ENCODE data around the gene SFPQ. TPM values are rescaled to one million over a fixed set of nuclear protein-coding genes. Genes with fewer than 3 reads are reported as not detected.
"Not testable (repeated sequence)": the region's sequence is repeated elsewhere in the genome, so short reads cannot be mapped to it uniquely, and the experiment has no call there.

SFPQ gene
- total and polyA plus RNA-seq, 2 donors (not counting 1 experiment from before 2014, with no cell fraction given): 192 to 411 TPM

DNA sequence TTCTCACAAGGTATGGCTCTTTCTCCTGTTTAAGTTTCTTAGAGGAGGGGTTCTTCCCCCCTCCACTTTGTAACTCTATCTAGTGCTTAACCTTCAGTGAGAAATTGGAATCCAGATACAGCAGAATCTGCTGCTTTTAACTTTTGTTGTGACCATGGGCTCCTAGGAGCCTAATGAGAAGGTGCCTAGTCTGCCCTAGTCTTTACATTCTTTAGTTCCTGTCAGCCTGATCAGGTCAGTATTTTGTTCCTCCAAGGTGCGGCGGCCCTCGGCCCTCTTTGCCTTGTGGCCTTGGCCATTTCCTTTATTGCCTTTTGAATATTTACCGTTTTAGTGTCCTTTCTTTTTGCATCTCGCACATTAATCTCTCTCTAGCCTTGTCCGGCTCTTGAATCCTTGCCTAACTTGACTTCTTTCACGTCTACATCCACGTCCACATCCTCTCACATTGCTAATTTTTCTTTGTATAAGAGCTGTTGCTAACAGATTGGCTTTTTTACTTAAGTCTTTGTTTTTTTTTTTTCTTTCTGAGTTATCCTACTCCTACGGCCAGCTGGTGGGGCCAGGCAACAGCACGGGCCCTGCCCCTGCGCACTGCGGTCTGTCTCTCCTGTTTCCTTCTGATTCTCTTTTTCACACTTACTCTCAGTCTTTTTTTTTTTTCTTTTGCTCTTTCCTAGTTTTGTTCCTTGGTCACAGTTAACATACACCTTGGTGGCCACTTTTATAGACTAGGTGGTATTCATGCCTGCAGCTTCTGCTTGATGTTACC lies 49.0 kb downstream of the SFPQ start:
- H3K4me1 Mint-ChIP-seq: no peaks in the 10 kb centered on the region
- CTCF ChIA-PET: no interaction called here
- Histone ChIP-seq H3K4me3 (ENCODE audit: control extremely low read depth in 1 of 5, extremely low read depth in 1 of 5, insufficient read depth in 1 of 5, low read depth in 2 of 5, low read length in 4 of 5) (no peak overlapping the region), H3K27me3 (replicated peaks in 1 of 4; ENCODE audit: control extremely low read depth in 1 of 4, control insufficient read depth in 3 of 4, insufficient read depth in 4 of 4, low read length in 3 of 4) (no peaks in the 10 kb centered on the region), H3K9me3 (ENCODE audit: control extremely low read depth in 1 of 3, control insufficient read depth in 2 of 3, insufficient read depth in 1 of 3, low read length in 2 of 3) (no peaks in the 10 kb centered on the region), H4K20me1 (ENCODE audit: control insufficient read depth, insufficient read depth, low read length, poor library complexity, severe bottlenecking) (no peaks in the 10 kb centered on the region), H3K36me3 (replicated peaks in 1 of 2; ENCODE audit: control extremely low read depth in 1 of 2, control insufficient read depth in 1 of 2, extremely low read depth in 1 of 2, insufficient read depth in 2 of 2, low read length in 1 of 2) (no peaks in the 10 kb centered on the region), H3K27ac (ENCODE audit: low read length in 2 of 2) (no peak overlapping the region), H3K79me2 (ENCODE audit: control insufficient read depth, insufficient read depth, low read length) (no peaks in the 10 kb centered on the region), H3K9ac (ENCODE audit: low read length) (no peak overlapping the region), H2AFZ (ENCODE audit: insufficient read depth, low read depth, low read length, poor library complexity, severe bottlenecking) (no peak overlapping the region), H3K4me1 (ENCODE audit: control insufficient read depth in 2 of 2, insufficient read depth in 2 of 2, low read length in 2 of 2) (no peaks in the 10 kb centered on the region), H3K4me2 (replicated peaks; ENCODE audit: low read depth, low read length, poor library complexity, severe bottlenecking) (no peak overlapping the region)
- TF ChIP-seq, protein P1, sequence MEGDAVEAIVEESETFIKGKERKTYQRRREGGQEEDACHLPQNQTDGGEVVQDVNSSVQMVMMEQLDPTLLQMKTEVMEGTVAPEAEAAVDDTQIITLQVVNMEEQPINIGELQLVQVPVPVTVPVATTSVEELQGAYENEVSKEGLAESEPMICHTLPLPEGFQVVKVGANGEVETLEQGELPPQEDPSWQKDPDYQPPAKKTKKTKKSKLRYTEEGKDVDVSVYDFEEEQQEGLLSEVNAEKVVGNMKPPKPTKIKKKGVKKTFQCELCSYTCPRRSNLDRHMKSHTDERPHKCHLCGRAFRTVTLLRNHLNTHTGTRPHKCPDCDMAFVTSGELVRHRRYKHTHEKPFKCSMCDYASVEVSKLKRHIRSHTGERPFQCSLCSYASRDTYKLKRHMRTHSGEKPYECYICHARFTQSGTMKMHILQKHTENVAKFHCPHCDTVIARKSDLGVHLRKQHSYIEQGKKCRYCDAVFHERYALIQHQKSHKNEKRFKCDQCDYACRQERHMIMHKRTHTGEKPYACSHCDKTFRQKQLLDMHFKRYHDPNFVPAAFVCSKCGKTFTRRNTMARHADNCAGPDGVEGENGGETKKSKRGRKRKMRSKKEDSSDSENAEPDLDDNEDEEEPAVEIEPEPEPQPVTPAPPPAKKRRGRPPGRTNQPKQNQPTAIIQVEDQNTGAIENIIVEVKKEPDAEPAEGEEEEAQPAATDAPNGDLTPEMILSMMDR (IDR thresholded peaks at IDR 0.05): no peak
- no peak for TF ChIP-seq EZH2 (IDR thresholded peaks at IDR 0.05; ENCODE audit: borderline replicate concordance, insufficient read depth, low read depth, low read length, poor library complexity, severe bottlenecking)
- H3K27ac Mint-ChIP-seq: no peak overlapping the region
- 95% methylated on average over 6 of the region's 12 CpGs for WGBS (ENCODE audit: insufficient coverage)
- no peaks in the 10 kb centered on the region for H3K9me3 Mint-ChIP-seq (ENCODE audit: insufficient read depth)
- POLR2A ChIA-PET: no interaction called here
- intact Hi-C loops (cut with micrococcal nuclease): no loop called here
- no peak overlapping the region for H3K4me3 Mint-ChIP-seq
- peaks cover 14% of the 10 kb centered on the region for H3K27me3 Mint-ChIP-seq
- no peak for DNase-seq
- ATAC-seq (ENCODE audit: low read depth): no peak

DNA sequence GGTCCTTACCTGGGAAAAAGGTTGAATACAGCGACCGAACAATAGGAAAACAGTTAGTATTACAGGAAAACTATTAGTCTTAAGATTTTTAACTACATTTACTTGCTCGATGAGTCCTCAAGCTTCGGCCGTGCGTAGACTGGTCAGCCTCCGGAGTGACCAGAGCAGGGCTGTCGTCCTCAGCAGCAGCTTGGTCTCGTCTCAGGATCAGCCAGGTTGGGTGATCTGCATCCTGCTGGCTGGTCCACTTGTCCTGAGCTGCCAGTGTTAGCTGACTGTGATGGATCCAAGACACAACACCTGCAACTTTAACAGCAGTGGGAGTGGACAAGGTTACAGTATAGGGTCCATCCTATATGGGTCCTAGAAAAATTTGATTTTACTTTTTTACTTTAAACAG lies 50.2 kb downstream of the SFPQ start:
- H3K4me2 ChIP-seq (replicated peaks; ENCODE audit: low read depth, low read length, poor library complexity, severe bottlenecking); POLR2A ChIA-PET; H4K20me1 ChIP-seq (ENCODE audit: control insufficient read depth, insufficient read depth, low read length, poor library complexity, severe bottlenecking); H3K27me3 ChIP-seq (replicated peaks in 1 of 4; ENCODE audit: control extremely low read depth in 1 of 4, control insufficient read depth in 3 of 4, insufficient read depth in 4 of 4, low read length in 3 of 4); H3K27ac Mint-ChIP-seq; H3K9ac ChIP-seq (ENCODE audit: low read length); H3K4me1 ChIP-seq (ENCODE audit: control insufficient read depth in 2 of 2, insufficient read depth in 2 of 2, low read length in 2 of 2); ATAC-seq (ENCODE audit: low read depth); H3K4me1 Mint-ChIP-seq; H3K4me3 ChIP-seq (ENCODE audit: control extremely low read depth in 1 of 5, extremely low read depth in 1 of 5, insufficient read depth in 1 of 5, low read depth in 2 of 5, low read length in 4 of 5); H2AFZ ChIP-seq (ENCODE audit: insufficient read depth, low read depth, low read length, poor library complexity, severe bottlenecking); H3K36me3 ChIP-seq (replicated peaks in 1 of 2; ENCODE audit: control extremely low read depth in 1 of 2, control insufficient read depth in 1 of 2, extremely low read depth in 1 of 2, insufficient read depth in 2 of 2, low read length in 1 of 2); intact Hi-C loops (cut with micrococcal nuclease); H3K9me3 ChIP-seq (ENCODE audit: control extremely low read depth in 1 of 3, control insufficient read depth in 2 of 3, insufficient read depth in 1 of 3, low read length in 2 of 3); H3K79me2 ChIP-seq (ENCODE audit: control insufficient read depth, insufficient read depth, low read length); H3K9me3 Mint-ChIP-seq (ENCODE audit: insufficient read depth); H3K27ac ChIP-seq (ENCODE audit: low read length in 2 of 2); CTCF ChIA-PET; H3K4me3 Mint-ChIP-seq; DNase-seq: not testable (repeated sequence)
- 93% methylated on average over 7 of the region's 9 CpGs for WGBS (ENCODE audit: insufficient coverage)
- peaks cover 14% of the 10 kb centered on the region for H3K27me3 Mint-ChIP-seq

DNA sequence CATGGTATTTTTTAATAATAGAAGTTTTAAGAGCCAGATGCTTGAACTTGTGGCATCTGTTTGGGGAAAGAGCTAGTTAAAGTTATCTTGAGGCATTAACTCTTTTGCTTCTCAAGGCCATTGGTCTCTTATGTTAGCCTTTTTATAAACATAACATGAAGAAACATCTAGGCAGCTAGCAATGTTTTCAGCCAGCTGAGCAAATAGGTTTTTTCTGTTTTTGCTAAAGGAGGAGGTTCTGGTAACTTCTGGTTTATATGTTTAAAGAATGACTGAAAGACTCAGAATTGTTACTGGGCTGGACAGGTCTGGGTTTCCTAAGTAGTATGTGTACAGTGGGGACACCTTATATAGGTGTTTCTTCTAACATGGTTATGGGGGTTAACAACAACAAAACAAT lies 50.7 kb downstream of the SFPQ start:
- POLR2A ChIA-PET: interaction anchor here (0.6 kb wide), 1 partner anchor 247 kb away, joined by 4 read pairs; no protein-coding TSS in a partner anchor
- peaks cover 14% of the 10 kb centered on the region for H3K27me3 Mint-ChIP-seq
- H3K36me3 ChIP-seq (replicated peaks in 1 of 2; ENCODE audit: control extremely low read depth in 1 of 2, control insufficient read depth in 1 of 2, extremely low read depth in 1 of 2, insufficient read depth in 2 of 2, low read length in 1 of 2); H3K4me2 ChIP-seq (replicated peaks; ENCODE audit: low read depth, low read length, poor library complexity, severe bottlenecking); H3K9me3 ChIP-seq (ENCODE audit: control extremely low read depth in 1 of 3, control insufficient read depth in 2 of 3, insufficient read depth in 1 of 3, low read length in 2 of 3); CTCF ChIA-PET; H3K27me3 ChIP-seq (replicated peaks in 1 of 4; ENCODE audit: control extremely low read depth in 1 of 4, control insufficient read depth in 3 of 4, insufficient read depth in 4 of 4, low read length in 3 of 4); H3K4me3 Mint-ChIP-seq; H2AFZ ChIP-seq (ENCODE audit: insufficient read depth, low read depth, low read length, poor library complexity, severe bottlenecking); H3K9ac ChIP-seq (ENCODE audit: low read length); ATAC-seq (ENCODE audit: low read depth); H3K27ac Mint-ChIP-seq; H3K4me1 Mint-ChIP-seq; H3K4me3 ChIP-seq (ENCODE audit: control extremely low read depth in 1 of 5, extremely low read depth in 1 of 5, insufficient read depth in 1 of 5, low read depth in 2 of 5, low read length in 4 of 5); H3K9me3 Mint-ChIP-seq (ENCODE audit: insufficient read depth); H3K79me2 ChIP-seq (ENCODE audit: control insufficient read depth, insufficient read depth, low read length); H3K27ac ChIP-seq (ENCODE audit: low read length in 2 of 2); H3K4me1 ChIP-seq (ENCODE audit: control insufficient read depth in 2 of 2, insufficient read depth in 2 of 2, low read length in 2 of 2); intact Hi-C loops (cut with micrococcal nuclease); DNase-seq; H4K20me1 ChIP-seq (ENCODE audit: control insufficient read depth, insufficient read depth, low read length, poor library complexity, severe bottlenecking): not testable (repeated sequence)
